Measurements from ENCODE around the gene HABP2. TPM values are rescaled to one million over a fixed set of nuclear protein-coding genes. Genes with fewer than 3 reads are reported as not detected.

Gene HABP2
- total RNA-seq, 1 donor from 2014 or later = not detected

GRCh38 chr10:113552014-113552413, 839 bp upstream of the HABP2 start:
- H3K4me1 ChIP-seq (ENCODE audit: insufficient read depth, low read length) = peaks cover 4% of the 10 kb centered on the region
- H3K27me3 ChIP-seq (ENCODE audit: insufficient read depth, low read length) = no peaks in the 10 kb centered on the region
- H2AFZ ChIP-seq (ENCODE audit: low read depth, low read length) = no peak overlapping the region
- H3K36me3 ChIP-seq (ENCODE audit: insufficient read depth, low read length) = no peaks in the 10 kb centered on the region
- DNase-seq (ENCODE audit: low read depth) = no peak
- TF ChIP-seq EZH2 (IDR thresholded peaks at IDR 0.05; ENCODE audit: insufficient read depth, low read length) = no peak
- TF ChIP-seq CTCF (IDR thresholded peaks at IDR 0.05; ENCODE audit: insufficient read depth, low read depth, low read length) = no peak
- H3K79me2 ChIP-seq (ENCODE audit: insufficient read depth, low read length) = no peaks in the 10 kb centered on the region
- H3K27ac ChIP-seq (ENCODE audit: low read depth, low read length) = no peak overlapping the region
- Mint-ChIP-seq H3K27me3 (ENCODE audit: low read depth, unreplicated experiment) (peaks cover 25% of the 10 kb centered on the region), H3K4me1 (ENCODE audit: low read depth, unreplicated experiment) (peaks cover 7% of the 10 kb centered on the region), H3K4me3 (ENCODE audit: unreplicated experiment) (no peak overlapping the region), H3K27ac (ENCODE audit: unreplicated experiment) (no peak overlapping the region), H3K9me3 (ENCODE audit: unreplicated experiment) (peaks cover 3% of the 10 kb centered on the region), H3K36me3 (ENCODE audit: low read depth, unreplicated experiment) (peaks cover 2% of the 10 kb centered on the region)
- FAIRE-seq = no peak
- H4K20me1 ChIP-seq (ENCODE audit: insufficient read depth, low read length) = no peaks in the 10 kb centered on the region
- no peaks in the 10 kb centered on the region for H3K9me3 ChIP-seq (ENCODE audit: insufficient read depth, low read depth, low read length)
- no peak overlapping the region for H3K4me2 ChIP-seq (ENCODE audit: low read length)
- H3K4me3 ChIP-seq (ENCODE audit: insufficient read depth, low read depth, low read length) = no peak overlapping the region
- no peak overlapping the region for H3K9ac ChIP-seq (ENCODE audit: low read length)

- H3K4me2 ChIP-seq (ENCODE audit: low read length) = no peak overlapping the region
- H3K79me2 ChIP-seq (ENCODE audit: insufficient read depth, low read length) = no peaks in the 10 kb centered on the region
- DNase-seq (ENCODE audit: low read depth) = no peak
- peaks cover 7% of the 10 kb centered on the region for H3K27me3 ChIP-seq (ENCODE audit: insufficient read depth, low read length)
- no peak overlapping the region for H3K9ac ChIP-seq (ENCODE audit: low read length)
- H3K36me3 ChIP-seq (ENCODE audit: insufficient read depth, low read length) = no peaks in the 10 kb centered on the region
- Mint-ChIP-seq H3K27ac (ENCODE audit: unreplicated experiment) (no peak overlapping the region), H3K9me3 (ENCODE audit: unreplicated experiment) (peaks cover 3% of the 10 kb centered on the region), H3K36me3 (ENCODE audit: low read depth, unreplicated experiment) (peaks cover 2% of the 10 kb centered on the region), H3K27me3 (ENCODE audit: low read depth, unreplicated experiment) (peaks cover 32% of the 10 kb centered on the region), H3K4me1 (ENCODE audit: low read depth, unreplicated experiment) (peaks cover 7% of the 10 kb centered on the region), H3K4me3 (ENCODE audit: unreplicated experiment) (no peak overlapping the region)
- H4K20me1 ChIP-seq (ENCODE audit: insufficient read depth, low read length) = no peaks in the 10 kb centered on the region
- no peak for FAIRE-seq
- peaks cover 4% of the 10 kb centered on the region for H3K4me1 ChIP-seq (ENCODE audit: insufficient read depth, low read length)
- H3K9me3 ChIP-seq (ENCODE audit: insufficient read depth, low read depth, low read length) = no peaks in the 10 kb centered on the region
- TF ChIP-seq CTCF (IDR thresholded peaks at IDR 0.05; ENCODE audit: insufficient read depth, low read depth, low read length) (no peak), EZH2 (IDR thresholded peaks at IDR 0.05; ENCODE audit: insufficient read depth, low read length) (no peak)
- no peak overlapping the region for H3K27ac ChIP-seq (ENCODE audit: low read depth, low read length)
- no peak overlapping the region for H3K4me3 ChIP-seq (ENCODE audit: insufficient read depth, low read depth, low read length)
- H2AFZ ChIP-seq (ENCODE audit: low read depth, low read length) = no peak overlapping the region
Measured at GRCh38 chr10:113553149-113553548, 296 bp downstream of the HABP2 start.

- Histone ChIP-seq H2AFZ (ENCODE audit: low read depth, low read length) (no peak overlapping the region), H3K27ac (ENCODE audit: low read depth, low read length) (no peak overlapping the region), H3K79me2 (ENCODE audit: insufficient read depth, low read length) (no peaks in the 10 kb centered on the region), H3K4me1 (ENCODE audit: insufficient read depth, low read length) (peaks cover 4% of the 10 kb centered on the region), H3K36me3 (ENCODE audit: insufficient read depth, low read length) (no peaks in the 10 kb centered on the region), H3K27me3 (ENCODE audit: insufficient read depth, low read length) (peaks cover 11% of the 10 kb centered on the region), H3K4me3 (ENCODE audit: insufficient read depth, low read depth, low read length) (no peak overlapping the region), H3K9me3 (ENCODE audit: insufficient read depth, low read depth, low read length) (no peaks in the 10 kb centered on the region), H3K9ac (ENCODE audit: low read length) (no peak overlapping the region), H3K4me2 (ENCODE audit: low read length) (no peak overlapping the region), H4K20me1 (ENCODE audit: insufficient read depth, low read length) (no peaks in the 10 kb centered on the region)
- no peak overlapping the region for H3K4me3 Mint-ChIP-seq (ENCODE audit: unreplicated experiment)
- peaks cover 2% of the 10 kb centered on the region for H3K36me3 Mint-ChIP-seq (ENCODE audit: low read depth, unreplicated experiment)
- no peak for FAIRE-seq
- no peak for DNase-seq (ENCODE audit: low read depth)
- H3K27me3 Mint-ChIP-seq (ENCODE audit: low read depth, unreplicated experiment) = peaks cover 43% of the 10 kb centered on the region
- TF ChIP-seq CTCF (IDR thresholded peaks at IDR 0.05; ENCODE audit: insufficient read depth, low read depth, low read length) (no peak), EZH2 (IDR thresholded peaks at IDR 0.05; ENCODE audit: insufficient read depth, low read length) (no peak)
- peaks cover 3% of the 10 kb centered on the region for H3K9me3 Mint-ChIP-seq (ENCODE audit: unreplicated experiment)
- no peak overlapping the region for H3K27ac Mint-ChIP-seq (ENCODE audit: unreplicated experiment)
- H3K4me1 Mint-ChIP-seq (ENCODE audit: low read depth, unreplicated experiment) = peaks cover 7% of the 10 kb centered on the region
Measured at GRCh38 chr10:113554214-113554613, 1.4 kb downstream of the HABP2 start.

All from astrocyte (in vitro differentiated cells and primary cell).